ENCODE results near the gene MMP1.
"Not testable (repeated sequence)": the region's sequence is repeated elsewhere in the genome, so short reads cannot be mapped to it uniquely, and the experiment has no call there.

Gene MMP1

GRCh38 chr11:102757823-102758549, 40.0 kb downstream of the MMP1 start:
- DNase-seq = no peak

GRCh38 chr11:102753267-102753666, 44.7 kb downstream of the MMP1 start:
- DNase-seq = no peak

GRCh38 chr11:102751673-102752072, 46.3 kb downstream of the MMP1 start:
- DNase-seq = no peak

GRCh38 chr11:102749101-102749722, 48.7 kb downstream of the MMP1 start:
- DNase-seq = no peak

- DNase-seq = not testable (repeated sequence)
Observed at GRCh38 chr11:102746746-102747578, 51.0 kb downstream of the MMP1 start.
